ENCODE data around the gene LMBR1L.
"Not testable (repeated sequence)": the region's sequence is repeated elsewhere in the genome, so short reads cannot be mapped to it uniquely, and the experiment has no call there.

The LMBR1L gene

DNA sequence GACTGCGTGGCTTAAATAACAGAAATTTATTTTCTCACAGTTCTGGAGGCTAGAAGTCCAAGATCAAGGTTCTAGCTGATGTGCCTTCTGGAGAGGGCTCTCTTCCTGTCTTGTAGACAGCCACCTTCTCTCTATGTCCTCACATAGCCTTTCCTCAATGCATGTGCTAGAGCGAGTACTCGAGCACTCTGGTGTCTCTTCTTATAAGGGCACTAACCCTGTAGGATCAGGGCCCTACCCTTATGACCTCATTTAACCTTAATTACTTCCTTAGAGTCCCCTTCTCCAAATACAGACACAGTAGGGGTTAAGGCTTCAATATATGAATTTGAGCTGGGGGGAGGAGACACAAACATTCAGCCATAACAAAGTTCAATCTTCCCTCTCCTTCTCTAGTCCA, 26.2 kb downstream of the LMBR1L start:
- no peak for DNase-seq

DNA sequence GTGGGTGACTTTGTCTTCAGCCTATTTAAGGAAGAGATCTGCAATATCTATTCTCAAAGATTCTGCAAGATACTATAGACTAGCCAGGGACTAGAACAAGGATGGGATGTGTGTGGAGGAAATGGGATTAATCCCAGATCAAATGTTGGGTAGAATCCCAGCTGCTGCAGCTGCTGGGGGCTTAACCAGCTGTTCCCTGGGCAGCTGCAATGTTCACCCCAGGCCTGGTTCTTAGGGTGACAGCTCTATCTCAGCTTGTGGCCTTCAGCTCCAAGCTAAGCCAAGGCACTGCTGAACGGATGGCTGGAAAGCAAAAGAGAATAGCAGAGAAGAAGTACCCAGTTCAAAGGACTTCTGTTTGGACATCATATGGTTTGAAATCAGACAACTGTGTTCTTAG, 30.9 kb downstream of the LMBR1L start:
- no peak for DNase-seq

DNA sequence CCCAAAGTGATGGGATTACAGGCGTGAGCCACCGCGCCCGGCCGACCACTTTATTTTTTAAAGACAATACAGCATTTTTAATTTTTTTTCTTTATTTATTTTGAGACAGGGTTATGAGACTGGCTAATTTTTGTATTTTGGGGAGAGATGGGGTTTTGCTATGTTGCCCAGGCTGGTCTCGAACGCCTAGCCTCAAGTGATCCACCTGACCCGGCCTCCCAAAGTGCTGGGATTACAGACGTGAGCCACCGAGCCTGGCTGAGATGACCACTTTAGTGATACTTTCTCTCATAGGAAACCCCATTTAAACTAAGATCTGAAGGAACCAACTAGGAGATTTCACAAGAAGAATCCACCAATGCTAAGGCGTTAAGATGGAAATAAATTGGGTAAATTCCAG, 39.7 kb downstream of the LMBR1L start:
- DNase-seq = no peak

DNA sequence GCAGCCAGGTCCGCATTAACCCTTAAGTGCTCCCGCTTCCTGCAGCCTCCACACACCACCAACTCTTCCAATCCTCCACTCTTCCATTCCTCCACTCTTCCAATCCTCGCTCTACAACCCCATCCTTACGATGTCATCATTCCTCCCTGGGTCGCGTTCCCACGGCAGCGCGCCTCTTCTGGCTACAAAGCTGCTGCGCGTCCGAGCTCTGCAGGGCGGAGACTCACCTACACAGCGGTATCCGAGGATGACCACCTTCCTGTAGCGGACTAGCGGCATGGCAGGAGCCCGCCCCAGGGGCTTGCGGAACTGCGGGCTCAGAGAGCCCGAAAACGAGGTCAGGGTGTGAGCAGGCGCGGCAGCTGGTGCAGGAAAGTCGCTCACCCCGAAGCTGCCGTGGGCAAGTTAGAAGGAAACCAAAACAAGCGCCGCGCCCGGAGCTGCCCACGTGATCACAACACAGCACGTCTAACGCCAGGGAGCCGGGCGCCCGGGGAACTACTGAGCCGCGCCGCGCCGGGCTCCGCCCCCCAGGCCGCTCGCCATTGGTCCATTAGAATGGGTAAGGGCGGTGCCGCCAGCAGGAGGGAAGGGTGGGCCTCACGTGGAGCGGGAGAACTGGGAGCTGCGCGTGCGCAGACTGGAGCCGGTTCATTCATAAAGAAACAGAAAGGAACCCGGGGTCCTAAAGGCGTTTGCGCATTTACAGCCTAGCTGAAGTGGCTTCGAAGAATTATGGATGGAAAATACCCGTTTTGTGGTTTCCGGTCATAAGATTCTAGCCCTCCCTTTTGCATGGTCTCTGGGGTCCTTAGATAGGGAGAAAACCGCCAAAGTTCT, 40.9 kb downstream of the LMBR1L start, which contains the start of gene RHEBL1:
RHEBL1 (minus strand) TSS at position 473 of the 840 bp plus-strand sequence; CDS start at position 279, 194 bp downstream.
- peak; percentile 100 for DNase-seq

DNA sequence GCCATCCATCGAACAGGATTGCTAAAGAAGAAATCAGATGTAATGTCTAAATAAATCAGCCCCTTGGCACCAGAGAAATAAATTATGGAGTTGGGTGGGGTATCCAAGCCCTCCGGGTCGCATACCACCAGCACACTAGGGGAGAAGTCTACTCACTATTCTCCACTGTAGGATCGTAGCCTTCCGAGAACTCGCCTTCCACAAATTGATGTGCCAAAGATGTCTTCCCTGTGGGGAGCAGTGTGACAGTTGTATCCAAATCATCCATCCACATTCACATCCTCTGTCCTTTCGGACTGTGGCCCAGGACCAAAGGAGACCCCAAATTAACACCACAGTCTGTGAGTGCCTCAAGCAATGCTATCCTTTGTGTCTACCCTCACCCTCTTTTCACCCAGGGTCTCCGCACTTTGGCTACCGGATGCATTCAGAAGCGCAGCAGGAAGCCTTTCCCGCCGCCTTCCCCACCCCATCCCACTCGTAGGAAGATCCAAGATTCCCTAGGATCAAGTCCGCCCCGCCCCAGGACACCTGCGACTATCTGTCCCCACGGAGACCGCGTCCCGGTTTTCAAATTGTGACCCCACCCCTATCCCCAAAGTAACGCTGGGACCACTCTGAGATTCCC, 41.7 kb downstream of the LMBR1L start:
- no peak for DNase-seq

DNA sequence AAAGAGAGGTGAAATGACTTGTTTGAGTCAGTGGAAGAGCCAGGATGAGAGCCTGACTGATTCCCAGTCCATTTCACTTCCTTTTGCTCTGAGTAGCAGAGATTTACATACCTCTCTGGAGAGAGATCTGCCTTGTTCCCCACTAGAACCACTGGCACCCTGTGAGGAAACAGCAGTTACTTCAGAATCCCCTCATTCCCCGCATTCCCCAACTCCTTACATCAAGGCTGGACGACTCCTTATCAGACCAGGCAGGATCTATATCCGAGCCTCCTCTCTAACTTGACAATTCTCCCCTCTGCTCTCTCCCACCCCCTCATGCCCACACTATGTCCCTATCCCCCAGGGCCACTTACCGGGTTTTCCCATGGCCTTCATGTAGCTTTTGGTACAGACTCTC, 44.5 kb downstream of the LMBR1L start:
- no peak for DNase-seq

DNA sequence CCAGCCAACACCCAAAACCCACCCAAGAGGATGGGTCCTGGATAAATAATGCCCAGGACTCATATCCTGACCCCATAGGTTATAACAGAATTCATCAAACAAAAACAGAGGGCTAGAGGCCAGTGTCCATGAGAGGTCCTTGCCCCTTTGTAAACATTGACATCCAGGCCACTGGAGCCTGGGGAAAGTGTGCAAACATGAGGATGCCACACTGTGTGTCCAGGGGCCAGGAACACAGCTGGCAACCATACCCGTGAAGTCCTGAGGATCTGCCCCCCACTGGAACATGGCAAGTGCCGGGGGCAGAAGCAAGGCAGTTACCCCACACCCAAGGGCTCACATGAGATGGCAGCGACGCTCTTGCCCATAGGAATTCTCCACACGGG, 45.9 kb downstream of the LMBR1L start:
- no peak for DNase-seq

DNA sequence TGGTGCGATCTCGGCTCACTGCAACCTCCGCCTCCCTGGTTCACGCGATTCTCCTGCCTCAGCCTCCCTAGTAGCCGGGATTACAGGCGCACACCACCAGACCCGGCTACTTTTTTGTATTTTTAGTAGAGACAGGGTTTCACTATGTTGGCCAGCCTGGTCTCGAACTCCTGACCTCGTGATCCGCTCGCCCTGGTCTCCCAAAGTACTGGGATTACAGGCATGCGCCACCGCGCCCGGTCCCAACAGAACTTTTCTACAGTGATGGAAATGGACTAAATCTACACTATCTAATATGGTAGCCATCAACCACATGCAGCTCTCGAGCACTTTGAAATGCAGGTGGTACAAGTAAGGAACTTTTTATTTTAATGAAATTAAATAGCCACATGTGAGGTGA, 48.7 kb downstream of the LMBR1L start:
- DNase-seq = not testable (repeated sequence)

DNA sequence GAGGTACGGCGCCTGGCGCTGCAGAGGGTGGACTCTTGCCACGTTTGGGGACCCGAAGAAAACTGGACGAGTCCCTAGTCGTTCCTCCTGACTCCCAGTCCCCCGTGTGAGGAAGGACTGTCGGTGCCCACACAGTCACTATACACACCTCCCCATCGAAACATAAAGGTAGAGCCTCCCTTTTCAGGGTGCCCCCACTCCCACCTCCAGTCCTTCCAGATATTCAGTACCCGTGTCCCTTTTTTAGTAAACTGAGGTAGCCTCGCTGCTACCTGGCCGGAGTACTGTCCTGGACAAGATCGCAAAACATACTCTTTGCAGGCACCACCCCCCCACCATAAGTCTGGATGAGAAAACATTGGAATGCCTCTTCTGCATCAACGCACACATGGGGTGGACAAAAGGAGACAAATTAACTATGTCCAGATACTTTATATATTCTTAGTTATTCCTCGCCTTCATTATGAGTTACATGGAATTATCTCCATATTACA, 49.4 kb downstream of the LMBR1L start:
- no peak for DNase-seq

DNA sequence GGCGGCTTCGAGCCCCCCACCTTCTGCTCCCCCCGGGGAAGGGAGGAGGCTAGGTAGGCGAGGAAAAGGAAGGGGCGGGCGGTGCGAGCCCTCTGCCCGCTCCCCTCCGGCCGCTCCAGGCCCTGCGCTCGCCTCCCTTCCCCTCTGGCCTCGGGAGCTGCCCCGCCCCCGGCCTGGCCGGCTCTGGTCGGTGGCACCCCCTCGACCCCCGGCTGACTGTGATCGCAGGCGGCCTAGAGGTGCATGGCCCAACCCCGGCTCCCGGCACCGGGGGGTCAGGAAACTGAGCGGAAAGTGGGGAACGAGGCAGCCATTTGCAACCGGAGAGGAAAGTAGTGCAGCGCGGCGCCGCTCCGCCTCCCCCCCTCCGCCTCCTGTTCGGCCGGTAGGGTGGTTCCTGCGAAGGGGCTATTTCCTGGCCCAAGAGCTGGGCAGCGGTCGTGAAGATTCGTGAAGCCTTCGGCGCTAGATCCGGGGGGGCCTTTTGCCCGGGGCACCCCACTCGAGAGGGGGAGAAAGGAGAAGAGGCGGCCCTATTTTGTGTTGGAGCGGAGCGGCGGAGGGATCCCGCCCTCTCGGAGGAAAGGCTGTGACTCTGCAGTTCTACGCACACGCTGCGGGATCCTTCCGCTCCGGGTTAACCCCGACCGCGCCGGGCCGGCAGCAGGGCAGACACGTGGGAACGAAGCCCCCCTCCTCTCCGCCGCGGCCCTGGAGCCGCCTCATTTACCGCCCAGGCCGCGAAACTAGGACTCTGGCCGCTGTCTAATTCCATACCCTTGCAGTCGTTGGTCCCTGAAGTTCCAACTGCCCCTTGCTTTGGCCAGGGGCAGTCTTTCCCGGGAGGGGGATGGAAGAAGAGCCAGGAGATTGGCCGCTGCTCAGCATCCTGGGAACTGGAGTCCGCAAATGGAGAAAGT, 50.1 kb downstream of the LMBR1L start, which contains the start of gene KMT2D:
KMT2D (minus strand) TSS at position 558 of the 920 bp plus-strand sequence. CDS start 5,470 bp downstream, outside the sequence.
- peak; percentile 95 for DNase-seq

DNA sequence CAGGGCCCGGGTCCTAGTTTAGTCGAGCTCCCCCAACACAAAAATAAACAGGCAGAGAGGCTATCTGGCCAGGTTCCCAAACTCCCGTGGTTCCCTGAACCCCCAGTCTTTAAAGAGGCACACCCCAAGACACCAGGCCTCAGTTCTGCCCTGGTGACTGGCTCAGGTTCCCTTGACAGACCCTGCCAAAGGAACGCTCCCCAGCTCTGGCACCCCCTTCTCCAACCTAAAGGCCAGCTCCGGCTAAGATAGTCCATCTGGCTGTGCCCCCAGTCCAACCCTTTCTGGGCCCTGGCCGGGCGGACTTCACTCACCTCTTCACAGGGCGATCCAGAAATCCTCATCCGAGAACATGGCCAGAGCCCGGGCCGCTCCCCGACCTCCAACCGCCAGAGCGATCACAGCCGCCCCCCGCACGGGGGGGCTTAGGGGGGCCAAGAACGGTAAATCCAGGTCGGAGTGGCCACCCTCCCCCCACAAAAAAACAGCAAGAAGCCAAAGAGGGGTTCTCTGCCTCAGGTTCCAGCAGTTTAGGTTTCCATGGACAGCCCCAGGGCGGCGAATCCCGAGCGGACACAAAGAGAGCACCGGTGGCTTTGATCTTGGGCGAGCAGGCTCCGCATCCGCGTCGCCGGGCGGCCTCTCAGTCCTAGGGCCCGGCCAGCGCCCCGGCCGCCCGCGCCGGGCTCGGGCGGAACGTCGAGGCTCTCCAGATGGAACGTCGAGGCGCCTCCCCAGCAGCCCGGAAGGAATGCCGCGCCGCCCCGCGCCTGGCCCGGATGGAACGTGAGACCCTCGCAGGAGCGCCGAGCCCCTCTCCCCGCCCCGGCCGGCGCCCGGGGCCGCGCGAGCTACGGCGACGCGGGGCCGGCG, 51.1 kb downstream of the LMBR1L start:
- DNase-seq = peak; percentile 41

DNA sequence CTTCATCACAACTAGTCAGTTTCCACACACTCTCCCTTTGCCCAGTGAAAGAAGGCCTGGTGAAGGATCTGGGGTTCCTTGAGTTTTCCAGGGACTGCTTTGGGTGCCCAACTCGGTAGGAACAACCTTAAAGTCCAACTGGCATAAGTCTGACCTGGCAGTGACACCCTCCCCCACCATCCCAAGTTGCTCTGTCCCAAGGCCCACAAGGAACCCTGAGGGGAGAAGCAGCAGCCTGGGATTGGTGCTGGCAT, 51.7 kb downstream of the LMBR1L start:
- DNase-seq = no peak

DNA sequence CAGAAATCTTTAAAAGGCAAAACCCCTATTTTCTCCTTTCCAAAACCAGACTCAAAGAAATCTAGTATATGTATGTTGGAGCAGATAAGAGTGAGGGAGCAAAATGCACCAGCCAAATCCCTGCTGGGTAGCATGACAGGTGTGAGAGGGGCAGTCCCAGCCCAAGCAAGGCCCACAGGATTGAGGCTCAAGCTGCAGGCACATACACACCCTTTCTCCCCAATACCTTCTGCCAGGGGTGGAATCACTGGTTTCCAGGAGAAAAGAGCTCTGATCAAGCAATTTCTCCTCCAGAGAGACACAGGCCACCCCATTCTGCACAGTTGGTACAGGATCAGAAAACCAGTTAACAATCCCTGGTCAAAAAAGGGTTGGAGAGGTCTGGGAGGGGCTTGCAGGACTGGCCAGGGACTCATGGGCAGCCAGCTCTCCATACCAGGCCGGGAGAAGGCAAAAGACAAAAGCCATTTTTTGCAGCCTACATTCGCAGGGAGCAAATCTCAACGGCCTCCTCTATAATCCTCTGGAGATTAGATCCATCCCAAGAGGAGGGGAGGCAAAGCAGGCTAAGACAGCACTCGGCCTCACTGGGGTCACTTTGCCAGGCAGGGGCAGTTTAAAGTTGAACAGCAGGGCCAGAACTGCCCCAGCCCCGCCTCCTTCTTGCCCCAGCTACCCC, 52.1 kb downstream of the LMBR1L start:
- DNase-seq = no peak

DNA sequence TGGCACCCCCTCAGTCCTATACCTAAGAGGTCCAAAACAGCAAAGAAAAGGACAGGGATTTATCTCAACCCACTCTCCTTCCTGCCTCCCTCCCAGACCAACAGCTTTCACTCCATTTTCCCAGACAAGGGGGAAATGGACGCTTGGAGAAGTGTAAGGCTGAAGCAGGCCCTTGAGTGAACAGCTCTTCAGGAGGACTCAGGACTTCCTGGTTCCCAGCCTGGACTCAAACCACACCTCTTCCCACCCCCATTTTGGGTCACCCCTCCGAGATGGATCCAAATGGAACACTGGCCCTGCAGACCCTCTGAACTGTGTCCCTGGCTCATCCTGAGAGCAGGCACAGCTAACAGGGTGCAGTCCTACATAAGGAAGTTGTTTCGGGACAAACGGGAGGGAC, 52.8 kb downstream of the LMBR1L start:
- DNase-seq = peak; percentile 40

DNA sequence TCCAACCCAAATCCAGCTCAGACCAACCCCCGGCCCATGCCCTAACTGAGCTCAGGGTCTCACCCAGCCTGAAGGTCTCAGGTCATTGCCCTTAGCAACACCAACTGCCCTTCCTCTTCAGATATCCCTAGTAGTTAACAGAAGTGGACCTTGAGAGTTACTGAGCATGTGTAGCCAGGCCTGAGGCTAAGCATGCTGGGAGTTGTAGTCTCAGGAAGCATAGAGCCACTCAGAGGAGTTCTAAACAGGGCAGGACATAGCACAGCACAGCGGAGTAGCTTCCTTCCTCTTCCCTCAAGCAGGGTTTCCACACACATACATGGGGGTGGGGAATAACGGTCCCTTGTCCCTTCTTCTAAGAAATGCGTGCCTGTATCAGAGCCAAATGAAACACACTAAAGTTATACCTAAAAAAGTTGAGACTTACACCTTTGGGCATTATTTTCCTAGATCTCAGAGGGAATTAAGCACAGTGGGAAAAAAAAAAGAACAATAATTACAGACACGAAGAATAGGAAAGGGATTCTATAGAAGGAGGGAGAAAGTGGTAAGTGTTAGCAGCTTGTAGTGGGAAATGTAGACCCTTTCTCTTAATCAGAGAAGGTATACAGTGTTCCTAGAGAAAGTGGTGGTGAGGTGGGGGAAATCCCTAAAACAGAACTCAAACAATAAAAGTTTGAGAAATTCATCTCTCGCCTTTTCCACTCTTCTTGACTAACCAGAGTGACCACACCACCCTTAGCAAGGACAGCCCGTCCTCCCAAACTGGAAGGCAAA, 54.5 kb downstream of the LMBR1L start:
- peak; percentile 93 for DNase-seq

DNA sequence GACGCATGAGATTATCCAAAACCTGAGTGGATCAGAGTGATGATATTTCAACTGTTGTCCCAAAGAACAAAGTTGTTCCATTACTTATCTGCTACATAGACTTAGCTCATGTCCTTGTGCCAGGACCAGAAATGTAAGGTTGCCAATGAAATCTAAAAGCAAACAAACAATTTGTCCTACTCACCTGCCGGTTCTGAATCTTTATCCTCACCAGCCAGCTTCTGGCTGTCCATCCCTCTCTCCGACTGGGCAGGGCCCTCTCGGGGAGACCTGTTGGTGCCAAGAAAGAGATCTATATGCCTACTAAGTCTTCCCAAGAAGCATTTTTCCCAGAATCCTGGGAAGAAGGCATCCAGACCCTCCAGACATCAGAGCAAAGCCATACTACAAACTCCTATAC, 55.6 kb downstream of the LMBR1L start:
- DNase-seq = no peak

DNA sequence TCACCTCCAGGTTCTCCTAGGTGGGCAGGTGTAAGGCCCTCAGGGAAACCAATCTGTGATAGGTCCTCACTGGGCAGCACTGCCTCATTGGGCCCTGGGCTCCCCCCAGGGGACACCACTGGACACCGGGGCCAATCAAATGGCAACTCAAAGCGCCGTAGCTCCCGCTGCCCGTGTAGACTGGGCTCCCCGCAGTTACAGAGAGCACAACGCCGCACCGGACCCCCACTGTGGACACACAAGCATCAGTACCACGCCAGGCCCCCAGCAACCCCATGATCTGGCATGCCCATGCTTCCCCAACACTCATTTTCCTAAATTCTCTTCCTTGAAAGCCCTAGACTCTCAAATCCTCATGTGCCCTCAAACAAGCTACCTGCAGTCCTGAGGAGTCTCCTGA, 56.1 kb downstream of the LMBR1L start:
- no peak for DNase-seq

DNA sequence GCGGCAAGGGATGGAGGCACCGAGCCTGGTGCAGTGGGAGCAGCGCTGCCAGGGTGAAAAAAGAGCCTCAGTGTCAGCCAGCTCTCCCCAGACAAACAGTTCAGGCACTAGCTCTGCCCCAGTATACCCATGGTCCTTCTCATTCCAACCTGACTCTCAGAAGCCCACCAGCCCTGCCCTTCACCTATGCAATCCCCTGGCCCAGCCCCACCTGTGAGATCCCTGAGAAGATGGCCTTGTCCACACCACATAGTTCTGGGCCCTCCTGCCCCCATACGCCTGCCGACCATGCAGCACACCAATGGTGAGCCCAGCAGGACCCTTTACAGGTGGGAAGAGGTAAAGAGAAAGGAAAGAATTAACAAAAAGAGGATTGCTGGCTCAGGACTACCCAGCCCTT, 56.6 kb downstream of the LMBR1L start:
- DNase-seq = no peak

DNA sequence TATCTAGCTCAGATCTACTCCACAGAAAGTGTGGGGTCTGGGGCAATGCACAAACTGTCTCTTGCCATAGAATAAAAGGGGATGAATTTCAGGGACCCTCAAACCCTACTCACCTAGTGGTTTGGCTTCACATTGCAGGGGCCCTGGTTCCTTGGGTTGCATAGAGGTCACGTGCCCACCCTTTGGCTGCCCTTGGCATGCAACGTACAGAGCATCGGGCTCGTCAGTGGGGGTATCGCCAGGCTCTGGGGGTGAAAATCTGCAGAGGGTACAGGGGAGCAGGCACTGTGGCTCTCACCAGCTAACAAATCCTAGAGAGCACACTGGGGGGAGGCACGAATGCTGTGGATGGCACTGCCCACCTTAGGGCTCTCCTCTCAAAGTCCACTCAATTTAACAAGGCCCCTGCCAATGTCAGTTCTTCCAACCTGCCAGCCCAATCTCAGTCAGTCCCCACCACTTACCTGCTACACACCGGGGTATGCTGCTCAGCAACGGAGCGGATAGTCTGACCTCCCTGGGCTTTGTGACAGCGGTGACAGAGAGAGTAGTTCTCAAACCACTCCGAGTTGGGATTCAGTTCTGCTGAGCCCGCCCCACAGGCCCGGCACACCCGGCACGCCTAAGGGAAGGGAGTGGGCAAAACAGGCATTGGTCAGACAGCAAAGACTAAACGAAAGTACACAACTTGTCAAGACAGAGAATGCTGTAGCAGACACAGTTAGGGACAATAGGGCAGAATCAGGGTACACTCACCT, 58.0 kb downstream of the LMBR1L start:
- DNase-seq = no peak

DNA sequence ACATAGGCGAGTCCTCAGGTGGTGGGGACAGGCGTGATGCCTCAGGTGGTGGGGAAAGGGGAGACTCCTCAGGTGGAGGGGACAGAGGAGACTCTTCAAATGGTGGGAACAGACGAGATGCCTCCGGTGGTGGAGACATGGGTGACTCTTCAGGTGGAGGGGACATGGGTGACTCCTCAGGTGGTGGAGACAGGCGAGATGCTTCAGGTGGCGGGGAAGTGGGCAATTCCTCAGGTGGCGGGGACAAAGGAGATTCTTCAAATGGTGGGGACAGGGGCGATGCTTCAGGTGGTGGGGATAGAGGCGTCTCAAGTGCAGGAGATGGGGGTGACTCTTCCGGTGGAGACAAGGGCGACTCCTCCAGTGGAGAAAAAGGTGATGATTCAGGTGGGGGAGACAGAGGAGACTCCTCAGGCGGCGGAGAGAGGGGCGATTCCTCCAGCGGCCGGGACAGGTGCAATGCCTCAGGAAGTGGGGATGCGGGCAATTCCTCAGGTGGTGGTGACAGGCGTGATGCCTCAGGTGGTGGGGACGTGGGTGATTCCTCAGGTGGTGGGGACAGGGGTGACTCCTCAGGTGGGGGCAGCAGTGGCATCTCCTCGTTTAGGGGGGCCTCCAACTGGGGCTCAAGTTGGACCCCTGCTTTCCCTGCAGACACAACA, 58.7 kb downstream of the LMBR1L start:
- no peak for DNase-seq

Data from suppressor macrophage treated with lipopolysaccharide for 4 hours (primary cell).